ENCODE results near the gene FLAD1. TPM values are rescaled to one million over a fixed set of nuclear protein-coding genes. Genes with fewer than 3 reads are reported as not detected.
A peak's percentile ranks its signal among the peaks of the same experiment; 100 is the strongest.

The FLAD1 gene
- total and polyA plus RNA-seq, 2 of the 8 experiments (the other 6 are each of a cell fraction or from before 2014, with no cell fraction given): 104 to 143 TPM

DNA sequence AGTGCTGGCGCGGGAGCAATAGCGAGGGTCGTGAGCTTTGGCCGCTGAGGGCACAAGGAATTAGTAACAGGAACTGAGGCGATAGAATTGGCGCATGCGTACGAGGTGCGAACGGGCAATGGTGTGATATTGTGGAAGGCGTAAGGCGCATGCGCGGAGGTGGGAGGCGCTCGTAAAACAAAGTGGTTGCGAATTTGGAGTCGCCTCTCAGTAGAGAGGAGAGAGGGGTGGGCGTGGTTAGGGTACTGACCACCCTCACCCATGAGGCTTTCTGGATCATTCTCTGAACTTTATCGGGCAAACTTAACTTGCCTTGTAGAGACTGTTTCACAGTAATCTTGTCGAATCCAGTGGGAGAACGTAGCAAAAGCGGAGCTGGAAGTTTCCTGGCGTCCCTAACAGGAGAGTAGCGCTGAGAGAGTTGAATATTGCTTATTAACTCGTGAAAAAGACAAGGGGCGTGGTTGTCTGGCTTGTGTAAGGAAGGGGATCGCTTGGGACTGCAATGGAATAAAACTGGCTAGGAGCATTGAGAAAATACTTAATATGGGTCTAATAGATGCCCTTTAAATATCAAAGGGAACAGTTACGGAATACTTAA is 8.2 kb upstream of the FLAD1 start:
- H2AFZ ChIP-seq (ENCODE audit: low read length): no peak overlapping the region
- H2BK5ac ChIP-seq (ENCODE audit: low read depth, low read length): peak overlapping the region; percentile 94
- H3K9me3 ChIP-seq (ENCODE audit: insufficient read depth in 2 of 2, low read depth in 1 of 2, low read length in 1 of 2): no peaks in the 10 kb centered on the region
- H3K4me1 ChIP-seq (replicated peaks in 1 of 4; ENCODE audit: control insufficient read depth in 3 of 4, insufficient read depth in 4 of 4, low read length in 3 of 4): peaks cover 3 to 13% (median 11%) of the 10 kb centered on the region in 4 experiments; a peak in 6 of 7 replicates
- peak overlapping the region; percentile 25 for H2BK120ac ChIP-seq (replicated peaks; ENCODE audit: low read depth, low read length)
- H3K79me1 ChIP-seq (ENCODE audit: low read depth, low read length): no peaks in the 10 kb centered on the region; the same call in 1 of the 2 replicates
- H3K4me3 ChIP-seq (ENCODE audit: extremely low read depth in 1 of 4, insufficient read depth in 2 of 4, low read depth in 3 of 4, low read length in 4 of 4): peak overlapping the region; percentile 87 to 99 (median 96)
- peaks cover 21% of the 10 kb centered on the region for H3K23me2 ChIP-seq (ENCODE audit: low read depth, low read length)
- no peak overlapping the region for H3K23ac ChIP-seq (ENCODE audit: insufficient read length)
- H3K4ac ChIP-seq (replicated peaks; ENCODE audit: insufficient read length, low read depth, low read length): no peak overlapping the region
- DNase-seq (ENCODE audit: low read depth in 1 of 2, low spot score in 2 of 2) (peak; percentile 91 to 94), FAIRE-seq (peak; percentile 36)
- H3K79me2 ChIP-seq (ENCODE audit: control insufficient read depth in 1 of 2, insufficient read depth in 2 of 2, low read length in 2 of 2): peaks cover 22 to 52% of the 10 kb centered on the region in 2 experiments
- H2BK20ac ChIP-seq (ENCODE audit: low read length): no peak overlapping the region; the same call in 1 of the 2 replicates
- peak overlapping the region; percentile 84 for H3K14ac ChIP-seq (ENCODE audit: insufficient read length)
- peak overlapping the region; percentile 70 to 98 (median 86) for H3K9ac ChIP-seq (replicated peaks in 1 of 4; ENCODE audit: extremely low read depth in 1 of 4, low read depth in 3 of 4, low read length in 3 of 4)
- whole genome bisulfite sequencing, 2 experiments (ENCODE audit: extremely low coverage in 1 of 2, insufficient coverage in 1 of 2, insufficient read length in 1 of 2, insufficient replicate concordance in 2 of 2, low coverage in 1 of 2, low lambda C conversion rate in 2 of 2, missing lambda C conversion rate in 1 of 2): 1% methylated on average over 30 of the region's 30 CpGs; no CpG with 5 or more reads in 1 of the 2 experiments
- H3K4me2 ChIP-seq (ENCODE audit: insufficient read depth in 1 of 2, low read depth in 2 of 2, low read length in 2 of 2): peak overlapping the region; percentile 78 to 94
- H3K56ac ChIP-seq (replicated peaks; ENCODE audit: insufficient read length, low read depth, low read length): peak overlapping the region; percentile 43
- H2AK5ac ChIP-seq (ENCODE audit: low read depth, low read length): peak overlapping the region; percentile 56
- ChIA-PET CTCF (ENCODE audit: partially characterized antibody) (interaction anchor here (1.0 to 20.6 kb wide), 3 partner anchors 21 to 95 kb away, joined by 3 to 334 read pairs (median 3); partner anchors contain the start of gene LENEP), POLR2A (ENCODE audit: partially characterized antibody) (interaction anchor here (1.0 to 42.8 kb wide), 6 partner anchors 7 to 73 kb away, joined by 3 to 702 read pairs (median 142); partner anchors contain the start of genes FLAD1, LENEP, PBXIP1 and PYGO2)
- peak overlapping the region; percentile 8; the same call in 1 of the 2 replicates for H2BK15ac ChIP-seq (ENCODE audit: low read length)
- peaks cover 2 to 8% of the 10 kb centered on the region in 2 experiments for H4K20me1 ChIP-seq (replicated peaks in 1 of 2; ENCODE audit: control insufficient read depth in 1 of 2, insufficient read depth in 2 of 2, low read length in 2 of 2)
- peaks cover 9 to 18% (median 15%) of the 10 kb centered on the region in 4 experiments for H3K36me3 ChIP-seq (ENCODE audit: control insufficient read depth in 2 of 4, insufficient read depth in 4 of 4, low read length in 3 of 4)
- H3K18ac ChIP-seq (ENCODE audit: extremely low read depth, low read length): peak overlapping the region; percentile 88
- no peaks in the 10 kb centered on the region for H3K27me3 ChIP-seq (replicated peaks in 1 of 4; ENCODE audit: control insufficient read depth in 3 of 4, extremely low read depth in 1 of 4, insufficient read depth in 3 of 4, low read length in 3 of 4)
- peak overlapping the region; percentile 84 for H4K91ac ChIP-seq (replicated peaks; ENCODE audit: insufficient read length, low read length)
- H4K5ac ChIP-seq (ENCODE audit: insufficient read length, low read depth, low read length): peak overlapping the region; percentile 94
- peak overlapping the region; percentile 93 for H2BK12ac ChIP-seq (ENCODE audit: low read depth, low read length)
- peak overlapping the region; percentile 85 for H3K27ac ChIP-seq (ENCODE audit: low read depth, low read length)
- peak overlapping the region; percentile 85; the same call in 1 of the 2 replicates for H4K8ac ChIP-seq (ENCODE audit: extremely low read depth, insufficient read depth, low read length)
- TF ChIP-seq E2F6 (IDR thresholded peaks at IDR 0.05): peak; percentile 69
- TF ChIP-seq MAFK (IDR thresholded peaks at IDR 0.05; ENCODE audit: low read depth, low read length): no peak
- peak; percentile 77; the same call in 1 of the 2 replicates for TF ChIP-seq SP4 (IDR thresholded peaks at IDR 0.05; ENCODE audit: low read length)
- TF ChIP-seq HDAC2 (IDR thresholded peaks at IDR 0.05; ENCODE audit: borderline replicate concordance in 1 of 2, low read depth in 2 of 2, low read length in 2 of 2): peak in 1 of 2 experiments; percentile 62; a peak in 1 of 4 replicates

All from H1 (cell line).